IMR-90 (cell line): ENCODE data around the gene CACNB2. TPM values are rescaled to one million over a fixed set of nuclear protein-coding genes. Genes with fewer than 3 reads are reported as not detected.

Source experiments
- ATAC-seq: fragments of 200-7000 bp; cut with Tn5 transposase; 2 replicates; pipeline ENCODE4 v1.9.1; 2020; ENCODE audit warnings: low read depth, mild to moderate bottlenecking, moderate library complexity
- BruUV-seq: library from RNA; stranded (reverse); fragments of 400-500 nt; replicated peaks from 2 replicates; lab custom pipeline; 2021; lab: Mats Ljungman, UMichigan
- CTCF ChIA-PET: fragments of 300-600 bp; formaldehyde crosslinking; extraction: SDS; loops from one replicate; lab custom pipeline; 2021; ENCODE audit warnings: antibody characterized with exemption; lab: Yijun Ruan, JAX
- POLR2A ChIA-PET: fragments of 300-600 bp; sonication (Branson Sonifier 250); formaldehyde crosslinking; loops from one replicate; lab custom pipeline; 2022; ENCODE audit warnings: antibody characterized with exemption; ENCODE audit not compliant: unreplicated experiment; lab: Charles Lee
- DNase-seq: peaks from one replicate; pipeline ENCODE4 v3.0.0; 2013
- H2AFZ ChIP-seq: replicated peaks from 2 replicates; pipeline ENCODE3; 2013; ENCODE audit warnings: low read length, mild to moderate bottlenecking; ENCODE audit not compliant: poor library complexity
- H2AK5ac ChIP-seq: 2 replicates; pipeline ENCODE4 v1.6.1; 2013; ENCODE audit warnings: low read depth, low read length, inconsistent platforms
- H2AK9ac ChIP-seq: replicated peaks from 2 replicates; pipeline ENCODE3; 2013; ENCODE audit warnings: mild to moderate bottlenecking, low read depth, low read length, moderate library complexity; ENCODE audit not compliant: poor library complexity
- H2BK120ac ChIP-seq: 2 replicates; pipeline ENCODE4 v1.6.1; 2013; ENCODE audit warnings: low read depth, low read length, inconsistent platforms
- H2BK15ac ChIP-seq: 3 replicates; pipeline ENCODE4 v1.6.1; 2013; ENCODE audit warnings: low read depth, low read length, inconsistent platforms
- H2BK20ac ChIP-seq: 2 replicates; pipeline ENCODE4 v1.6.1; 2013; ENCODE audit warnings: low read depth, mild to moderate bottlenecking, inconsistent platforms, low read length, moderate library complexity
- H2BK5ac ChIP-seq: 2 replicates; pipeline ENCODE4 v1.6.1; 2013; ENCODE audit warnings: mild to moderate bottlenecking, low read depth, low read length, inconsistent platforms; ENCODE audit not compliant: poor library complexity, severe bottlenecking
- H3K14ac ChIP-seq: replicated peaks from 2 replicates; pipeline ENCODE4 v1.6.1; 2013; ENCODE audit warnings: low read depth, low read length, inconsistent platforms
- H3K18ac ChIP-seq: 2 replicates; pipeline ENCODE4 v1.6.1; 2013; ENCODE audit warnings: low read depth, low read length, control low read depth
- H3K23ac ChIP-seq: 2 replicates; pipeline ENCODE4 v1.6.1; 2013; ENCODE audit warnings: low read depth, low read length, inconsistent platforms
- H3K27ac ChIP-seq: 2 replicates; pipeline ENCODE4 v1.5.1; 2013; ENCODE audit warnings: mild to moderate bottlenecking, control low read depth, low read length; ENCODE audit not compliant: insufficient read depth
- H3K27me3 ChIP-seq: 2 replicates; pipeline ENCODE4 v1.6.1; 2013; ENCODE audit warnings: low read length; ENCODE audit not compliant: control insufficient read depth, insufficient read depth
- H3K36me3 ChIP-seq: 2 replicates; pipeline ENCODE4 v1.6.1; 2013; ENCODE audit warnings: low read length, mixed read lengths; ENCODE audit not compliant: control insufficient read depth, insufficient read depth
- H3K4ac ChIP-seq: 2 replicates; pipeline ENCODE4 v1.6.1; 2013; ENCODE audit warnings: low read depth, low read length, inconsistent platforms
- H3K4me1 ChIP-seq: 2 replicates; pipeline ENCODE4 v1.6.1; 2013; ENCODE audit warnings: low read length, mixed read lengths; ENCODE audit not compliant: control insufficient read depth, insufficient read depth
- H3K4me2 ChIP-seq: 2 replicates; pipeline ENCODE4 v1.6.1; 2013; ENCODE audit warnings: low read depth, mild to moderate bottlenecking, control low read depth, low read length, moderate library complexity
- H3K4me3 ChIP-seq: 2 replicates; pipeline ENCODE4 v1.5.1; 2013; ENCODE audit warnings: low read depth, mild to moderate bottlenecking, control low read depth, low read length, moderate library complexity; ENCODE audit not compliant: insufficient read depth
- H3K56ac ChIP-seq: 2 replicates; pipeline ENCODE4 v1.6.1; 2013; ENCODE audit warnings: low read length, inconsistent platforms; ENCODE audit not compliant: insufficient read depth; ENCODE audit errors: extremely low read depth
- H3K79me1 ChIP-seq, 2 experiments: 2 replicates each; pipeline ENCODE4 v1.6.1; 2013; ENCODE audit warnings: low read length in 2 of 2, inconsistent platforms in 1 of 2, low read depth in 1 of 2
- H3K9ac ChIP-seq: 2 replicates; pipeline ENCODE4 v1.6.1; 2013; ENCODE audit warnings: low read depth, low read length, control low read depth
- H3K9me1 ChIP-seq: 2 replicates; pipeline ENCODE4 v1.6.1; 2013; ENCODE audit warnings: low read length, inconsistent platforms; ENCODE audit not compliant: insufficient read depth
- H3K9me3 ChIP-seq: 2 replicates; pipeline ENCODE4 v1.6.1; 2013; ENCODE audit warnings: low read length; ENCODE audit not compliant: control insufficient read depth, insufficient read depth
- H4K20me1 ChIP-seq: 2 replicates; pipeline ENCODE4 v1.6.1; 2013; ENCODE audit warnings: low read length, inconsistent platforms; ENCODE audit not compliant: insufficient read depth
- H4K5ac ChIP-seq: 2 replicates; pipeline ENCODE4 v1.6.1; 2013; ENCODE audit warnings: mild to moderate bottlenecking, low read depth, low read length, control low read depth
- H4K8ac ChIP-seq, 2 experiments: 2 replicates each; pipeline ENCODE4 v1.6.1; 2013; ENCODE audit warnings: low read depth in 2 of 2, low read length in 2 of 2, control low read depth in 1 of 2, inconsistent platforms in 1 of 2
- H4K91ac ChIP-seq: 2 replicates; pipeline ENCODE4 v1.6.1; 2013; ENCODE audit warnings: low read depth, low read length, inconsistent platforms; ENCODE audit not compliant: insufficient read depth
- BHLHE40 ChIP-seq: fragments of 150-350 bp; IDR thresholded peaks from 2 replicates; pipeline ENCODE4 v1.6.1; 2016; ENCODE audit warnings: mild to moderate bottlenecking, low read depth, low read length
- CHD1 ChIP-seq: IDR thresholded peaks from 2 replicates; pipeline ENCODE4 v1.6.1; 2012; ENCODE audit warnings: low read depth, low read length, improper control_type of control experiment
- FOS ChIP-seq: fragments of 150-350 bp; IDR thresholded peaks from 2 replicates; pipeline ENCODE4 v1.6.1; 2016; ENCODE audit warnings: low read depth, low read length
- MAZ ChIP-seq: IDR thresholded peaks from 2 replicates; pipeline ENCODE4 v1.6.1; 2012; ENCODE audit warnings: low read depth, mild to moderate bottlenecking, low read length, improper control_type of control experiment, moderate library complexity, borderline replicate concordance
- NFE2L2 ChIP-seq: fragments of 150-350 bp; IDR thresholded peaks from 2 replicates; pipeline ENCODE4 v1.6.1; 2016; ENCODE audit warnings: low read depth, mild to moderate bottlenecking, low read length
- RAD21 ChIP-seq: IDR thresholded peaks from 2 replicates; pipeline ENCODE4 v1.6.1; 2012; ENCODE audit warnings: low read length, improper control_type of control experiment
- RFX5 ChIP-seq: IDR thresholded peaks from 2 replicates; pipeline ENCODE4 v1.8.0; 2012; ENCODE audit warnings: low read depth, mild to moderate bottlenecking, low read length, moderate library complexity
- SMC3 ChIP-seq: fragments of 150-350 bp; IDR thresholded peaks from 2 replicates; pipeline ENCODE4 v1.6.1; 2016; ENCODE audit warnings: low read depth, mild to moderate bottlenecking, antibody characterized with exemption, low read length, moderate library complexity
- WGBS, 2 experiments: methylation state at CpG; one replicate each; pipeline versions ENCODE4 v1.1.5 to v1.1.7; 2013; ENCODE audit warnings: missing lambda C conversion rate in 2 of 2; ENCODE audit not compliant: insufficient read length in 1 of 2; ENCODE audit errors: extremely low coverage in 2 of 2; 5-methylcytosine and 5-hydroxymethylcytosine counted together
- dilution Hi-C: fragments of 300-500 bp; cut with HindIII; formaldehyde crosslinking; loops from one replicate; pipeline ENCODE4 v1.14.3; 2018; ENCODE audit warnings: low sequenced_read_pairs; ENCODE audit not compliant: unreplicated experiment
- in situ Hi-C: fragments of 300-500 bp; cut with MboI; formaldehyde crosslinking; loops from 3 replicates; pipeline ENCODE4 v1.14.3; 2019; ENCODE audit warnings: low sequenced_read_pairs, inconsistent platforms, mixed read lengths
- intact Hi-C: fragments of 100-400 bp; cut with micrococcal nuclease; formaldehyde crosslinking; loops from 2 replicates; pipeline ENCODE4 v1.10.0; 2022
- polyA plus RNA-seq, 3 experiments: library from polyadenylated mRNA; depleted of rRNA; stranded (reverse); fragments of >200 nt; gene quantifications; 2 replicates each; pipeline ENCODE4 v1.2.3, GENCODE V29; 2012; ENCODE audit warnings: low replicate concordance in 1 of 3
- total RNA-seq: library from RNA; depleted of rRNA; stranded (reverse); fragments of >200 nt; gene quantifications from 2 replicates; pipeline ENCODE4 v1.2.3, GENCODE V29; 2012
- TF ChIP-seq, protein P1 (sequence below): fragments of 150-350 bp; IDR thresholded peaks from 2 replicates; pipeline ENCODE4 v1.6.1; 2017; ENCODE audit warnings: mild to moderate bottlenecking, antibody characterized with exemption, low read length, low read depth

The CACNB2 gene
- total and polyA plus RNA-seq, 2 of the 4 experiments (the other 2 are of a cell fraction) = 0.36 TPM

DNA sequence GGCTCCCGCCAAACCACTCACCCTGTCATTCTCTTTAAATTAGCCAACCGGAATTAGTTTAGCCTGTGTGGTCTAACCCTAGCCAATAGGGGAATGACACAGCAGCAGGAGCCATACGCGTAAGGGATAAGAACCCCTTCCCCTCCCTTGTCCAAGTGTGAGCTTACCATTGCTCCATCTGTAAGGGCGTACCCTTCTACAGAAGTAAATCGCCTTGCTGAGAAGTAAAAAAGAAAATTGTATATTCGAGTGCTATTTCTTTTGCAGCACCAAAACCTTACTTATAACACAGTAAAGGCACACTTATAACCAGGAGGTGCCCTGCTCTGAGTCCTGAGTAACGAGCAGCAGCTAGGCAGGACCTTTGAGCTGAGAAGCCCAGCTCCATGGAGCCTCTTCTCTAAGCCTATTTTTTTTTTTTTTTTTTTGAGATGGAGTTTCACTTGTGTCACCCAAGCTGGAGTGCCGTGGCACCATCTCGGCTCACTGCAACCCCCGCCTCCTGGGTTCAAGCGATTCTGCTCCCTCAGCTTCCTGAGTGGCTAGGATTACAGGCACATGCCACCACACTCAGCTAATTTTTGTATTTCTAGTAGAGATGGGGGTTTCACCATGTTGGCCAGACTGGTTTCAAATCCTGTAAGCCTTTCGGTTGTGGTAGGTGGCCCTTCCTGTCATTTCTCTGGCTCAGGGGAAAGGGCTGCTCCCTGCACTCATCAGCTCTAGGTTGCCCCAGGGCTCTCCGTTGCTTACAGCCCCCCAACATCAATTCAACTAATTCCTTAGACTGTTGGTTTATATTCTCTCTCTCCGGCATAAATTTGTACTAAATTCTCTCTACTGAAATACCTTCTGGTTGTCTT, 437.8 kb downstream of the CACNB2 start:
- no peak overlapping the region for H2BK20ac ChIP-seq
- no peak overlapping the region for H3K23ac ChIP-seq
- in situ Hi-C loops (no loop called here), dilution Hi-C loops (no loop called here), intact Hi-C loops (no loop called here)
- no peak overlapping the region for H3K4me3 ChIP-seq
- 82% methylated on average over 2 of the region's 15 CpGs; no CpG with 5 or more reads in 1 of the 2 experiments for WGBS, 2 experiments
- no peak overlapping the region for H2BK5ac ChIP-seq
- H3K18ac ChIP-seq = no peak overlapping the region
- no peak overlapping the region for H2BK15ac ChIP-seq
- no peak overlapping the region for H4K8ac ChIP-seq
- H3K79me1 ChIP-seq = 0 out of 4 replicates have a peak, but pooled peaks cover 0 to 4% of the 10 kb centered on the region in 2 experiments
- H2AK5ac ChIP-seq = no peak overlapping the region
- H3K4me2 ChIP-seq = no peak overlapping the region
- peaks cover 7% of the 10 kb centered on the region; the same call in 1 of the 2 replicates for H3K9me1 ChIP-seq
- DNase-seq (no peak), ATAC-seq (no peak)
- H3K27ac ChIP-seq = no peak overlapping the region
- no TSS peak for BruUV-seq
- no peak overlapping the region for H3K56ac ChIP-seq
- no peak overlapping the region for H2BK120ac ChIP-seq
- ChIA-PET POLR2A (no interaction called here), CTCF (no interaction called here)
- peaks cover 3% of the 10 kb centered on the region; the same call in 1 of the 2 replicates for H3K36me3 ChIP-seq
- no peak overlapping the region for H2AFZ ChIP-seq
- H2AK9ac ChIP-seq = no peak overlapping the region
- no peak overlapping the region for H3K9ac ChIP-seq
- TF ChIP-seq MAZ (no peak), FOS (no peak), NFE2L2 (no peak), BHLHE40 (no peak), RAD21 (no peak), SMC3 (no peak), CHD1 (no peak), RFX5 (no peak)
- TF ChIP-seq, protein P1, sequence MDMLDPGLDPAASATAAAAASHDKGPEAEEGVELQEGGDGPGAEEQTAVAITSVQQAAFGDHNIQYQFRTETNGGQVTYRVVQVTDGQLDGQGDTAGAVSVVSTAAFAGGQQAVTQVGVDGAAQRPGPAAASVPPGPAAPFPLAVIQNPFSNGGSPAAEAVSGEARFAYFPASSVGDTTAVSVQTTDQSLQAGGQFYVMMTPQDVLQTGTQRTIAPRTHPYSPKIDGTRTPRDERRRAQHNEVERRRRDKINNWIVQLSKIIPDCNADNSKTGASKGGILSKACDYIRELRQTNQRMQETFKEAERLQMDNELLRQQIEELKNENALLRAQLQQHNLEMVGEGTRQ = no peak
- no peaks in the 10 kb centered on the region; the same call in 1 of the 2 replicates for H3K4me1 ChIP-seq
- H4K91ac ChIP-seq = no peak overlapping the region
- H3K9me3 ChIP-seq = peaks cover 7% of the 10 kb centered on the region
- no peaks in the 10 kb centered on the region for H4K20me1 ChIP-seq
- no peak overlapping the region for H4K5ac ChIP-seq
- no peak overlapping the region for H3K4ac ChIP-seq
- no peaks in the 10 kb centered on the region for H3K27me3 ChIP-seq
- no peak overlapping the region for H3K14ac ChIP-seq
